Mucosa of descending colon (tissue), 3 donors: ENCODE results near the gene PAX3. TPM values are rescaled to one million over a fixed set of nuclear protein-coding genes. Genes with fewer than 3 reads are reported as not detected.

Experiments used
- ATAC-seq: fragments of 200-7000 bp; cut with Tn5 transposase; one replicate; pipeline ENCODE4 v1.9.1; 2020; ENCODE audit warnings: mild to moderate bottlenecking, moderate library complexity
- DNase-seq, 3 donors: peaks; one replicate each; pipeline ENCODE4 v3.0.0-alpha.2; 2020
- H3K36me3 ChIP-seq: fragments of 200-600 bp; one replicate; pipeline ENCODE4 v1.8.0; 2021; ENCODE audit warnings: low read depth, mild to moderate bottlenecking
- H3K4me1 ChIP-seq: fragments of 200-600 bp; one replicate; pipeline ENCODE4 v1.8.0; 2021; ENCODE audit warnings: low read depth, mild to moderate bottlenecking
- H3K4me3 ChIP-seq: fragments of 200-600 bp; one replicate; pipeline ENCODE4 v1.8.0; 2021; ENCODE audit warnings: mild to moderate bottlenecking
- H3K9me3 ChIP-seq: fragments of 200-600 bp; one replicate; pipeline ENCODE4 v1.8.0; 2021; ENCODE audit warnings: mild to moderate bottlenecking
- CTCF ChIP-seq: fragments of 200-600 bp; IDR thresholded peaks from one replicate; pipeline ENCODE4 v1.8.0; 2022; ENCODE audit warnings: antibody characterized with exemption, mild to moderate bottlenecking
- intact Hi-C, 2 donors: fragments of 100-400 bp; cut with DNase I in 1 of 2; cut with micrococcal nuclease in 1 of 2; formaldehyde crosslinking; loops; one replicate each; pipeline versions ENCODE4 v1.11.0 to v1.11.1; 2022; cut with DNase I, micrococcal nuclease
- total RNA-seq, 3 donors: library from RNA; stranded (reverse); fragmentation: NEBNext Ultra II Directional in 2 of 3; extraction: Animal tissue kit (Norgen Biotek cat#: 25700) in 2 of 3; gene quantifications; one replicate each; pipeline versions ENCODE4 v1.2.1 to v1.2.4, GENCODE V29; 2021 to 2023
- donor health status: DM: no; HTN: no; CAD: no; lungs with moderate emphysema.
- donor health status: DM: no; HTN: no; CAD: no.
- donor health status: DM: no; HTN: yes; CAD: no.

The PAX3 gene
- total RNA-seq, 3 donors from 2014 or later = not detected

GRCh38 chr2:222269132-222269531 lies 29.7 kb downstream of the PAX3 start:
- H3K9me3 ChIP-seq = no peaks in the 10 kb centered on the region
- intact Hi-C loops = no loop called here
- DNase-seq (no peak), ATAC-seq (no peak)
- H3K4me3 ChIP-seq = no peak overlapping the region
- no peak for TF ChIP-seq CTCF
- no peaks in the 10 kb centered on the region for H3K36me3 ChIP-seq
- H3K4me1 ChIP-seq = no peaks in the 10 kb centered on the region

- H3K4me1 ChIP-seq = no peaks in the 10 kb centered on the region
- no peak for ATAC-seq
- DNase-seq = no peak
- H3K4me3 ChIP-seq = no peak overlapping the region
- TF ChIP-seq CTCF = no peak
- no peaks in the 10 kb centered on the region for H3K36me3 ChIP-seq
- no peaks in the 10 kb centered on the region for H3K9me3 ChIP-seq
- intact Hi-C loops = no loop called here
Measured at GRCh38 chr2:222268311-222268990, 30.3 kb downstream of the PAX3 start.

- Histone ChIP-seq H3K4me3 (no peak overlapping the region), H3K4me1 (no peaks in the 10 kb centered on the region), H3K9me3 (no peaks in the 10 kb centered on the region), H3K36me3 (no peaks in the 10 kb centered on the region)
- intact Hi-C loops = no loop called here
- DNase-seq (no peak), ATAC-seq (no peak)
- no peak for TF ChIP-seq CTCF
Measured at GRCh38 chr2:222264791-222265320, 33.9 kb downstream of the PAX3 start.

GRCh38 chr2:222261504-222261903 lies 37.3 kb downstream of the PAX3 start:
- ATAC-seq (no peak), DNase-seq (no peak)
- no peak overlapping the region for H3K4me3 ChIP-seq
- intact Hi-C loops = no loop called here
- no peaks in the 10 kb centered on the region for H3K36me3 ChIP-seq
- no peaks in the 10 kb centered on the region for H3K4me1 ChIP-seq
- H3K9me3 ChIP-seq = no peaks in the 10 kb centered on the region
- TF ChIP-seq CTCF = no peak

DNA sequence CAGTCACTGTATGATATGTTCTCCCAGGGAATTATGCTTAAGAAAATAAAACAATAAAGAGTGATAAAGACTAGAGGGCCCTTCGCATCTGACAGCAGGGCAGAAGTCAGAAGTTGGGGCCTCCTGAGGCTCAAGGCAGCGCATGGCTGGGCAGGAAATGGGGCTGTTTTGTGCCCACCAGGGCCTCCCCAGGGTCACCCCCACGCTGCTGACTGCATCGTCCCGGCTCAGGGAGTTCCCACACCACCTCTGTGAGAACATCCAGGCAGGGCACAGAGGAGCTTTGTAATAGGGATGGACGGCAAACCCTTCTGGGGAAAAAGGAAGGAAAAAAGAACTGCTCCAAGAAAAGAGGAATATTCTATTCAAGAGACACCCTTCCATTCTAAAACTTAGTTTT lies 41.2 kb downstream of the PAX3 start:
- no peak for TF ChIP-seq CTCF
- DNase-seq = no peak
- Histone ChIP-seq H3K4me3 (no peak overlapping the region), H3K4me1 (no peaks in the 10 kb centered on the region), H3K9me3 (no peaks in the 10 kb centered on the region), H3K36me3 (no peaks in the 10 kb centered on the region)
- intact Hi-C loops = no loop called here
- ATAC-seq = no peak
